Esophagus squamous epithelium (tissue), 5 donors: ENCODE results near the gene CPA5. TPM values are rescaled to one million over a fixed set of nuclear protein-coding genes. Genes with fewer than 3 reads are reported as not detected.

Source experiments
- DNase-seq: peaks from one replicate; lab custom pipeline; 2025; lab: John Stamatoyannopoulos, UW
- H3K27ac ChIP-seq, 4 donors: fragments of 200-600 bp; sonication (generic); one replicate each; pipeline ENCODE4 v1.5.1; 2016 to 2019; ENCODE audit warnings: mild to moderate bottlenecking in 1 of 4
- H3K27me3 ChIP-seq, 4 donors: fragments of 200-600 bp; sonication (generic); 1 replicate in 3 of 4; 2 replicates in 1 of 4; pipeline versions ENCODE4 v1.5.1 to v1.6.0; 2017 to 2021; ENCODE audit warnings: antibody characterized with exemption in 1 of 4
- H3K36me3 ChIP-seq, 3 donors: fragments of 200-600 bp; sonication (generic); one replicate each; pipeline ENCODE4 v1.5.1; 2016 to 2019
- H3K4me1 ChIP-seq, 3 donors: fragments of 200-600 bp; sonication (generic); one replicate each; pipeline ENCODE4 v1.5.1; 2017 to 2019
- H3K4me3 ChIP-seq, 4 donors: fragments of 200-600 bp; sonication (generic); 1 replicate in 3 of 4; 2 replicates in 1 of 4; pipeline ENCODE4 v1.5.1; 2016 to 2019; ENCODE audit warnings: mild to moderate bottlenecking in 2 of 4, moderate library complexity in 1 of 4
- H3K9me3 ChIP-seq, 3 donors: fragments of 200-600 bp; sonication (generic); one replicate each; pipeline ENCODE4 v1.5.1; 2016 to 2019
- POLR2A ChIP-seq, 4 donors: fragments of 450-650 bp; IDR thresholded peaks; one replicate each; pipeline ENCODE4 v1.6.1; 2017; ENCODE audit warnings: antibody characterized with exemption in 4 of 4, mild to moderate bottlenecking in 4 of 4, moderate library complexity in 3 of 4
- WGBS, 2 donors: methylation state at CpG; one replicate each; pipeline ENCODE4 v1.1.5; 2018; 5-methylcytosine and 5-hydroxymethylcytosine counted together
- intact Hi-C: fragments of 100-400 bp; cut with DNase I; formaldehyde crosslinking; loops from one replicate; pipeline ENCODE4 v1.15.0; 2022
- total RNA-seq, 4 donors: library from RNA; depleted of rRNA; stranded (reverse); fragments of >200 nt; gene quantifications; one replicate each; pipeline ENCODE4 v1.1.0, GENCODE V29; 2016
- TF ChIP-seq, protein P1 (sequence below), 6 experiments: fragments of 450-650 bp in 4 of 6; fragments of 200-600 bp in 2 of 6; sonication (generic) in 2 of 6; IDR thresholded peaks; one replicate each; pipeline ENCODE4 v1.5.1; 2016 to 2019; ENCODE audit warnings: antibody characterized with exemption in 6 of 6, mild to moderate bottlenecking in 4 of 6, moderate library complexity in 4 of 6
- donor health status: DM: yes; HTN: yes; CAD: no.

The CPA5 gene
- total RNA-seq, 4 donors from 2014 or later: not detected

- no peaks in the 10 kb centered on the region for H3K9me3 ChIP-seq
- WGBS, 2 donors: 87 to 93% methylated on average over 4 of the region's 4 CpGs
- H3K36me3 ChIP-seq: no peaks in the 10 kb centered on the region
- H3K27ac ChIP-seq: no peak overlapping the region
- intact Hi-C loops: no loop called here
- no peaks in the 10 kb centered on the region for H3K4me1 ChIP-seq
- TF ChIP-seq POLR2A (IDR thresholded peaks at IDR 0.05): no peak
- TF ChIP-seq, protein P1, sequence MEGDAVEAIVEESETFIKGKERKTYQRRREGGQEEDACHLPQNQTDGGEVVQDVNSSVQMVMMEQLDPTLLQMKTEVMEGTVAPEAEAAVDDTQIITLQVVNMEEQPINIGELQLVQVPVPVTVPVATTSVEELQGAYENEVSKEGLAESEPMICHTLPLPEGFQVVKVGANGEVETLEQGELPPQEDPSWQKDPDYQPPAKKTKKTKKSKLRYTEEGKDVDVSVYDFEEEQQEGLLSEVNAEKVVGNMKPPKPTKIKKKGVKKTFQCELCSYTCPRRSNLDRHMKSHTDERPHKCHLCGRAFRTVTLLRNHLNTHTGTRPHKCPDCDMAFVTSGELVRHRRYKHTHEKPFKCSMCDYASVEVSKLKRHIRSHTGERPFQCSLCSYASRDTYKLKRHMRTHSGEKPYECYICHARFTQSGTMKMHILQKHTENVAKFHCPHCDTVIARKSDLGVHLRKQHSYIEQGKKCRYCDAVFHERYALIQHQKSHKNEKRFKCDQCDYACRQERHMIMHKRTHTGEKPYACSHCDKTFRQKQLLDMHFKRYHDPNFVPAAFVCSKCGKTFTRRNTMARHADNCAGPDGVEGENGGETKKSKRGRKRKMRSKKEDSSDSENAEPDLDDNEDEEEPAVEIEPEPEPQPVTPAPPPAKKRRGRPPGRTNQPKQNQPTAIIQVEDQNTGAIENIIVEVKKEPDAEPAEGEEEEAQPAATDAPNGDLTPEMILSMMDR (IDR thresholded peaks at IDR 0.05): no peak
- DNase-seq: no peak
- no peak overlapping the region for H3K4me3 ChIP-seq
- H3K27me3 ChIP-seq: peaks cover 0 to 7% (median 0%) of the 10 kb centered on the region in 4 donors
Measured at GRCh38 chr7:130341882-130342281, 2.7 kb upstream of the CPA5 start.

- intact Hi-C loops: no loop called here
- TF ChIP-seq, protein P1 (IDR thresholded peaks at IDR 0.05): no peak
- TF ChIP-seq POLR2A (IDR thresholded peaks at IDR 0.05): no peak
- Histone ChIP-seq H3K27ac (no peak overlapping the region), H3K9me3 (no peaks in the 10 kb centered on the region), H3K36me3 (no peaks in the 10 kb centered on the region), H3K27me3 (peaks cover 0 to 7% (median 0%) of the 10 kb centered on the region in 4 donors), H3K4me1 (no peaks in the 10 kb centered on the region), H3K4me3 (no peak overlapping the region)
- no peak for DNase-seq
- WGBS, 2 donors: 79 to 90% methylated on average over 3 of the region's 3 CpGs
Measured at GRCh38 chr7:130342701-130343380, 1.8 kb upstream of the CPA5 start.

DNA sequence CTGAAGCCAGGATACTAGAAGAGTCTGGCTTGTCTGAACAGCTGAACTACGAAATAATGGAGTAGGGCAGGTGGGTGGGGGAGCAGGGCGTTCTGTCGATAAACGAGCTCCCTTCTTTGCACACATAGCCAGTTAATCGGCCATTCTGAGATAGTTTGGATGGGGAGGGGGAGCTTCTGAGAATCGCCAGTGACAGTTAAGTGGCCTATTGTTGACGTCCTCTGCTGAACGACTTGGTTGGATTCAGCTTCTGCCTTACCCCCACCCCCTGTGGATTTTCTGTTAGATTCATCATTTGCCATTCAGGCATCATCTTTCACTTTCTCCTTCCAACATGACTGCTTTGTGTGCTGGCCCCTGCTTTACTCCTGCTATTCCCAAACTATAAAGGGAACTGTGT, 520 bp downstream of the CPA5 start:
- H3K27me3 ChIP-seq: peaks cover 0 to 7% (median 0%) of the 10 kb centered on the region in 4 donors
- H3K9me3 ChIP-seq: no peaks in the 10 kb centered on the region
- H3K36me3 ChIP-seq: no peaks in the 10 kb centered on the region
- H3K4me3 ChIP-seq: no peak overlapping the region
- 48 to 75% methylated on average over 8 of the region's 8 CpGs for WGBS, 2 donors
- no peak overlapping the region for H3K27ac ChIP-seq
- intact Hi-C loops: no loop called here
- H3K4me1 ChIP-seq: peaks cover 0 to 2% (median 0%) of the 10 kb centered on the region in 3 donors
- no peak for TF ChIP-seq POLR2A (IDR thresholded peaks at IDR 0.05)
- TF ChIP-seq, protein P1 (IDR thresholded peaks at IDR 0.05): no peak
- no peak for DNase-seq

- WGBS, 2 donors: 75 to 87% methylated on average over 4 of the region's 5 CpGs
- no peak for DNase-seq
- Histone ChIP-seq H3K4me3 (no peak overlapping the region), H3K36me3 (no peaks in the 10 kb centered on the region), H3K9me3 (no peaks in the 10 kb centered on the region), H3K27ac (no peak overlapping the region), H3K4me1 (peaks cover 0 to 8% (median 0%) of the 10 kb centered on the region in 3 donors), H3K27me3 (peaks cover 0 to 12% (median 0%) of the 10 kb centered on the region in 4 donors)
- intact Hi-C loops: no loop called here
- TF ChIP-seq, protein P1 (IDR thresholded peaks at IDR 0.05): no peak
- TF ChIP-seq POLR2A (IDR thresholded peaks at IDR 0.05): no peak
Measured at GRCh38 chr7:130345725-130346124, 1.1 kb downstream of the CPA5 start.

DNA sequence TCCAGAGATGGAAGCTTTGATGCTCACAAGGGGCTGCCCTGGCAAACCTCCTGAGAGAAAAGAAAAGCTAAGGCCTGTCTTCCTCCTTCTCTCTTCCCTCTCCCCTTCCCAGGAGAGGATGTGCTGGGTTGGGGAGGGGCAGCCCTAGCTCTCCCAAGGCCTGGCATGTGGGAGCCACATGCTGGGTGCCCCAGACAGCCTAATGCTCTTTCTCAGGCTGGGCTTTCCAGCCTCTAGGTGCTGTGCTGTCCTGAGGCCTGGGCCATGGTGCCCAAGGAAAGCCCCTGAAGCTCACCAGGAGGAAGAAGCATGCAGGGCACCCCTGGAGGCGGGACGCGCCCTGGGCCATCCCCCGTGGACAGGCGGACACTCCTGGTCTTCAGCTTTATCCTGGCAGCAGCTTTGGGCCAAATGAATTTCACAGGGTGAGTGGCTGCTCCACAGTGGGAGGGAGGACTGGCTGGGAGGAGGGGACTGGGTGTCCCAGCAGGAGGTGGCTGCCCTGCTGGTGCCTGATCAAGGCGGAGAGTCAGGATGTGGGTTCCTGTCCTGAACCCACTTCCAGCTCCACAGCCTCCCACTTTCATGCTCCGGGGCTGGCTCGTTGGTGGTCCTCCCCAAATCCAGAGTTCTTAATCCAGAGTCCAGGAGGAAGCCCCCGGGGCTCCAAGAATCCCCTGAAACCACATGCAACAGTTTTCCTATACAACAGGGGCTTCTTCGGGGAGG, 1.7 kb downstream of the CPA5 start:
- no peak overlapping the region for H3K27ac ChIP-seq
- intact Hi-C loops: no loop called here
- no peak for DNase-seq
- H3K9me3 ChIP-seq: no peaks in the 10 kb centered on the region
- H3K36me3 ChIP-seq: no peaks in the 10 kb centered on the region
- no peak for TF ChIP-seq POLR2A (IDR thresholded peaks at IDR 0.05)
- H3K4me3 ChIP-seq: no peak overlapping the region
- peaks cover 0 to 14% (median 4%) of the 10 kb centered on the region in 3 donors for H3K4me1 ChIP-seq
- 80% methylated on average over 1 of the region's 10 CpGs; no CpG with 5 or more reads in 1 of the 2 donors for WGBS, 2 donors
- peaks cover 0 to 14% (median 0%) of the 10 kb centered on the region in 4 donors for H3K27me3 ChIP-seq
